ENCODE data around the gene ZNF496. TPM values are rescaled to one million over a fixed set of nuclear protein-coding genes. Genes with fewer than 3 reads are reported as not detected.

ZNF496 gene
- total RNA-seq, 4 donors from 2014 or later = 34.2 to 47.4 (median 39.7) TPM

DNA sequence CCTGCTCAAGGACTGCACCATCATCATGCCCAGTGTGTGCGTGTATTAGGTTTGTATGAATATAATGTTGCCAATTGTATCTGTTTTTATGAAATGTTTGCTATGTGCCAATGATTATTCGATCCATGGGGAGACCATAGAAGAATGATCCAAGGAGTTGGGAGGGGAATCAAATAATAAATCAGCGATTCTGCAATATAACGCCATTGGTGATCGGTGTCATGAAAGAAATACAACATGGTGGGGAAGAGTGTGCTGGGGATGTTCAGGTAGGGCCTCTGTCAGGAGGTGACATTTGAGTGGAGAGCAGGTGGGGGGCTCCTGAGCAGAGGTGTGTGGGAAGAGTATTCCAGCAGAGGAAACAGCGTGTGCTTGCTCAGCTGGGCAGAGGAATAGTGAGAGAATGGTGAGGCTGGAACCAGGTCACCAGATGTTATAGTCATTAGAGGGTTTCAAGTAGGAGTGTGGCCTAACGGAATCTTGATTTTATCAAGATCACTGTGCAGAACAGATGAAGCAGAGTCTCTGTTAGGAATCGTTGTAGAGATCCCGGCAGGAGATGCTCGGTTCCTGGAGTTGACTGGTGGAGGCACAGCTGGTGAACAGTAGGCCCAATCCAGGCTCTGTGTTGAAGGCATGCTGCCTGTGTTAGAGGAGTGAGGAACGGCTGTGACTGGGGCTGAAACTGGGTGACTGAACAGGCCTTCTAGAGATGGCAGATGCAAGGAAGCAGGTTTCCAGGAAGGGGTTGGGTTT is 2.9 kb upstream of the ZNF496 start:
- in situ Hi-C loops (cut with MboI; ENCODE audit: low sequenced_read_pairs in 4 of 4) (no loop called here), intact Hi-C loops (cut with DNase I; ENCODE audit: low total_unique reads) (loop anchor here (5.0 kb wide), 3 partner anchors 122 to 402 kb away; partner anchors contain the start of genes AHCTF1 and ZNF669)
- ATAC-seq (no peak), DNase-seq (no peak)
- TF ChIP-seq, protein P1, sequence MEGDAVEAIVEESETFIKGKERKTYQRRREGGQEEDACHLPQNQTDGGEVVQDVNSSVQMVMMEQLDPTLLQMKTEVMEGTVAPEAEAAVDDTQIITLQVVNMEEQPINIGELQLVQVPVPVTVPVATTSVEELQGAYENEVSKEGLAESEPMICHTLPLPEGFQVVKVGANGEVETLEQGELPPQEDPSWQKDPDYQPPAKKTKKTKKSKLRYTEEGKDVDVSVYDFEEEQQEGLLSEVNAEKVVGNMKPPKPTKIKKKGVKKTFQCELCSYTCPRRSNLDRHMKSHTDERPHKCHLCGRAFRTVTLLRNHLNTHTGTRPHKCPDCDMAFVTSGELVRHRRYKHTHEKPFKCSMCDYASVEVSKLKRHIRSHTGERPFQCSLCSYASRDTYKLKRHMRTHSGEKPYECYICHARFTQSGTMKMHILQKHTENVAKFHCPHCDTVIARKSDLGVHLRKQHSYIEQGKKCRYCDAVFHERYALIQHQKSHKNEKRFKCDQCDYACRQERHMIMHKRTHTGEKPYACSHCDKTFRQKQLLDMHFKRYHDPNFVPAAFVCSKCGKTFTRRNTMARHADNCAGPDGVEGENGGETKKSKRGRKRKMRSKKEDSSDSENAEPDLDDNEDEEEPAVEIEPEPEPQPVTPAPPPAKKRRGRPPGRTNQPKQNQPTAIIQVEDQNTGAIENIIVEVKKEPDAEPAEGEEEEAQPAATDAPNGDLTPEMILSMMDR (IDR thresholded peaks at IDR 0.05 in 4 of 5, conservative IDR thresholded peaks at IDR 0.05 in 1 of 5) = no peak
- TF ChIP-seq POLR2A (IDR thresholded peaks at IDR 0.05) = no peak
- peaks cover 0 to 3% of the 10 kb centered on the region in 2 donors for H3K36me3 ChIP-seq
- no peak overlapping the region for H3K4me3 ChIP-seq
- peaks cover 23 to 26% of the 10 kb centered on the region in 2 donors for H3K4me1 ChIP-seq
- no peaks in the 10 kb centered on the region for H3K9me3 ChIP-seq
- no peaks in the 10 kb centered on the region for H3K27me3 ChIP-seq
- H3K27ac ChIP-seq = no peak overlapping the region

DNA sequence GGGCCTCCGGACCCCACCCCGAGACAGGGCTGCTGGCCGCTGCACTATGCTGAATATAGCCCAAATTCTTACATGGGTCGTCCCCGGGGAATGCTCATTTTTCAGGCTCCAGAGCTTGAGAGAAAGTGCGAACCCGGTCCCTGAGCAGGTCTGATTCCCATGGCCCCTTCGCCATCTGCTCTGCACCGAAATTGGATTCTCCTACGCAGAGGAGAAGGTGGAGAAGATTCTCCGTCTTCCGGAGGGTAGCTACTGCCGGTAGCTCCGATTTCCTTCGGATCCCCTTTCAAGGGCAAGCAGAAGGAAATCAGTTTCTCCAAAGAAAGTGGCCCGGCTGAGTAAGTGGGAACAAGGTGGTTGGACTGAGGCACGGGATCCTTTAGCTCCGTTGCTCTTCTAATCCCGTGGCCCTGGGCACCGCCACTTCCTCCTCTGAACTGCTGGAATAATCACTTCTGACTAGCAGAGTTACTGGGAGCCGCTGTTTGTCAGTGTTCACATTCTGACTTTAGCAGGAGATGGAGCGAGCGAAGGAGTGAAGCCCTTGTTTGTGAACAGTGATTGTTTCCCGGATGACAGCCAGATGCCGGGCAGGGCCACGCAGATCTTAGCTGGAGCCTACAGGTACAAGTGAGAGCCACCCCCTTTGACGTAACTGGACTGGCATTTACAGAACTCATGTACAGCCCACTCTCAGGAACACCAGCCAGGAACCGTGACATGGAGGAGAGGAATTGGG is 1.1 kb upstream of the ZNF496 start:
- intact Hi-C loops (cut with DNase I; ENCODE audit: low total_unique reads) (loop anchor here (5.0 kb wide), 3 partner anchors 120 to 400 kb away; partner anchors contain the start of genes AHCTF1 and ZNF669), in situ Hi-C loops (cut with MboI; ENCODE audit: low sequenced_read_pairs in 4 of 4) (no loop called here)
- Histone ChIP-seq H3K36me3 (peaks cover 0 to 21% of the 10 kb centered on the region in 2 donors), H3K27ac (peak overlapping the region; percentile 86 to 95 (median 90)), H3K27me3 (no peaks in the 10 kb centered on the region), H3K4me3 (peak overlapping the region; percentile 92 to 95 (median 94)), H3K4me1 (peaks cover 23 to 26% of the 10 kb centered on the region in 2 donors), H3K9me3 (no peaks in the 10 kb centered on the region)
- TF ChIP-seq POLR2A (IDR thresholded peaks at IDR 0.05) = no peak
- TF ChIP-seq, protein P1 (IDR thresholded peaks at IDR 0.05 in 4 of 5, conservative IDR thresholded peaks at IDR 0.05 in 1 of 5) = no peak
- DNase-seq (peak; percentile 23), ATAC-seq (no peak)

DNA sequence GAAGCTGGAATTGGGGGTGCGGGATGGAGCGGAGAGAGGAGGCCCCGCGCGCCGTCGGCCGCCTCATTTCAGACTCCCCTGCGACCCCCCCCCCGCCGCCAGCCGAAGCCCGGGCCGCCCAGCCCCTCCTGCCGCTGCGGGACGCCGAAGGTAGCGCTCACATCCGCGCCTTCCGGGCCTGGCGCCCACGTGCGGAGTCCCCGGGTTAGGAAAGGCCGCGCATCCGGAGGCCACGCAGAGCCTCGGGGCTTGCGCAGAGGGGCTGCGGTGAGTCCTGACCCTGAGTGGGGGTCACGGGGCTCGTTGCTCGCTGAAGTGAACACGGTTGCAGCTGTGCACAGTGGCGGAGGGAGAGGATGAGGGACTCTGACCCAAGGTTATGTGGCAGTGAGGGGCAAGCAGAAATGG is 552 bp upstream of the ZNF496 start:
- in situ Hi-C loops (cut with MboI; ENCODE audit: low sequenced_read_pairs in 4 of 4) (no loop called here), intact Hi-C loops (cut with DNase I; ENCODE audit: low total_unique reads) (loop anchor here (5.0 kb wide), 3 partner anchors 120 to 400 kb away; partner anchors contain the start of genes AHCTF1 and ZNF669)
- TF ChIP-seq, protein P1 (IDR thresholded peaks at IDR 0.05 in 4 of 5, conservative IDR thresholded peaks at IDR 0.05 in 1 of 5) = no peak
- no peak for TF ChIP-seq POLR2A (IDR thresholded peaks at IDR 0.05)
- Histone ChIP-seq H3K4me3 (peak overlapping the region; percentile 92 to 95 (median 94)), H3K9me3 (no peaks in the 10 kb centered on the region), H3K27me3 (no peaks in the 10 kb centered on the region), H3K36me3 (peaks cover 0 to 25% of the 10 kb centered on the region in 2 donors), H3K4me1 (peaks cover 23 to 26% of the 10 kb centered on the region in 2 donors), H3K27ac (peak overlapping the region; percentile 86 to 95 (median 90))
- DNase-seq = peak; percentile 9 to 36
- ATAC-seq = peak; percentile 58

DNA sequence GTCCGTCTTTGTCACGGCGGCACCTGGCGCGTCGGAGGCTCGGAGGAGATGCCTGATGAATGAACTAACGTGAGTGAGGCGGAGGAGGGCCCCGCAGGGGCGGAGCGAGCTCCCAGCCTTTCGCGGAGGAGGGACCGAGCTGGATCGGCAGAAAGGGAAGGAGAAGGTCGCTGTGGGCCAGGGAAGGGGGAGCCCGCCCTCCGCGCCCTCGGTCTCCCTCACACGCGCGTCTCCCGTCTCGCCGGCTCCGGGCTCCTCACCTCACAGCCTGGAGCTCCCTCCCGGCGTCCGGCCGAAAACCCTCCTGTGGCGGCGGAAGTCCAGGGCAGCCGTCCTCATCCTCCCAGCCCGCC is 519 bp downstream of the ZNF496 start:
- peaks cover 23 to 26% of the 10 kb centered on the region in 2 donors for H3K4me1 ChIP-seq
- H3K36me3 ChIP-seq = peaks cover 0 to 31% of the 10 kb centered on the region in 2 donors
- DNase-seq (peak; percentile 43), ATAC-seq (peak; percentile 45 to 58)
- in situ Hi-C loops (cut with MboI; ENCODE audit: low sequenced_read_pairs in 4 of 4) (no loop called here), intact Hi-C loops (cut with DNase I; ENCODE audit: low total_unique reads) (loop anchor here (1.0 to 5.0 kb wide), 4 partner anchors 119 to 399 kb away; partner anchors contain the start of genes AHCTF1, ZNF669 and ZNF670)
- peak overlapping the region; percentile 86 to 95 (median 90) for H3K27ac ChIP-seq
- H3K4me3 ChIP-seq = peak overlapping the region; percentile 92 to 95 (median 93)
- no peaks in the 10 kb centered on the region for H3K27me3 ChIP-seq
- TF ChIP-seq, protein P1 (IDR thresholded peaks at IDR 0.05 in 4 of 5, conservative IDR thresholded peaks at IDR 0.05 in 1 of 5) = no peak
- peak in 1 of 2 donors; percentile 51 for TF ChIP-seq POLR2A (IDR thresholded peaks at IDR 0.05)
- H3K9me3 ChIP-seq = no peaks in the 10 kb centered on the region

All from gastrocnemius medialis (tissue), 4 donors.